SK-N-SH (cell line): ENCODE data around the gene UNC93A. TPM values are rescaled to one million over a fixed set of nuclear protein-coding genes. Genes with fewer than 3 reads are reported as not detected.

Source experiments
- CTCF ChIA-PET: fragments of 300-600, 350-600 bp; formaldehyde crosslinking; extraction: SDS; loops from one replicate; lab custom pipeline; 2021; lab: Yijun Ruan, JAX
- POLR2A ChIA-PET: fragments of 350-600 bp; sonication (Branson Sonifier 250); formaldehyde crosslinking; extraction: SDS; loops from one replicate; lab custom pipeline; 2020; ENCODE audit warnings: antibody characterized with exemption, inconsistent platforms; lab: Yijun Ruan, JAX
- DNase-seq: peaks from one replicate; pipeline ENCODE4 v3.0.0; 2012
- H2AFZ ChIP-seq: fragments of 200-600 bp; sonication (generic); 2 replicates; pipeline ENCODE4 v1.8.1; 2016; ENCODE audit warnings: antibody characterized with exemption, mild to moderate bottlenecking, low read depth
- H3F3A ChIP-seq: fragments of 200-600 bp; sonication (generic); replicated peaks from 2 replicates; pipeline ENCODE3; 2016; ENCODE audit warnings: antibody characterized with exemption, mild to moderate bottlenecking; ENCODE audit not compliant: insufficient read depth
- H3K27ac ChIP-seq, 2 experiments: fragments of 200-500 bp in 1 of 2; fragments of 200-600 bp in 1 of 2; sonication (Bioruptor generic) in 1 of 2; sonication (generic), shearing (Covaris generic) in 1 of 2; 2 replicates each; pipeline versions ENCODE4 v1.5.1 to v1.6.1; 2014 to 2016; ENCODE audit warnings: low read depth in 2 of 2, inconsistent platforms in 1 of 2, low read length in 1 of 2, mild to moderate bottlenecking in 1 of 2, mixed read lengths in 1 of 2
- H3K27me3 ChIP-seq: fragments of 200-600 bp; sonication (generic), shearing (Covaris generic); 2 replicates; pipeline ENCODE4 v1.6.1; 2016; ENCODE audit warnings: mixed run types; ENCODE audit not compliant: insufficient read depth
- H3K36me3 ChIP-seq, 2 experiments: fragments of 200-500 bp in 1 of 2; fragments of 200-600 bp in 1 of 2; sonication (Bioruptor generic) in 1 of 2; sonication (generic) in 1 of 2; replicated peaks in 1 of 2; 2 replicates each; pipeline versions ENCODE3 to v1.5.1; 2014 to 2016; ENCODE audit warnings: low read length in 1 of 2, mild to moderate bottlenecking in 1 of 2; ENCODE audit not compliant: insufficient read depth in 2 of 2, control insufficient read depth in 1 of 2
- H3K4me1 ChIP-seq, 2 experiments: fragments of 200-500 bp in 1 of 2; fragments of 200-600 bp in 1 of 2; sonication (Bioruptor generic) in 1 of 2; sonication (generic), shearing (Covaris generic) in 1 of 2; 2 replicates each; pipeline versions ENCODE4 v1.5.1 to v1.6.1; 2014 to 2016; ENCODE audit warnings: low read depth in 1 of 2, low read length in 1 of 2, mixed run types in 1 of 2; ENCODE audit not compliant: insufficient read depth in 2 of 2, control insufficient read depth in 1 of 2
- H3K4me2 ChIP-seq: fragments of 200-600 bp; sonication (generic), shearing (Covaris generic); 2 replicates; pipeline ENCODE4 v1.6.1; 2017; ENCODE audit warnings: mixed run types
- H3K4me3 ChIP-seq, 2 experiments: fragments of 200-500 bp in 1 of 2; fragments of 200-600 bp in 1 of 2; sonication (Bioruptor generic) in 1 of 2; sonication (generic), shearing (Covaris generic) in 1 of 2; 2 replicates each; pipeline versions ENCODE4 v1.5.1 to v1.8.1; 2014 to 2016; ENCODE audit warnings: low read depth in 2 of 2, inconsistent platforms in 1 of 2, low read length in 1 of 2, mild to moderate bottlenecking in 1 of 2, mixed read lengths in 1 of 2, moderate library complexity in 1 of 2
- H3K79me2 ChIP-seq: fragments of 200-600 bp; sonication (generic); 2 replicates; pipeline ENCODE4 v1.8.1; 2017; ENCODE audit warnings: mild to moderate bottlenecking; ENCODE audit not compliant: insufficient read depth
- H3K9ac ChIP-seq: fragments of 200-600 bp; sonication (generic); 2 replicates; pipeline ENCODE4 v1.6.1; 2017; ENCODE audit warnings: mixed run types
- H3K9me2 ChIP-seq: fragments of 200-600 bp; sonication (generic); 2 replicates; pipeline ENCODE4 v1.6.1; 2017; ENCODE audit warnings: mixed run types
- H3K9me3 ChIP-seq: fragments of 200-600 bp; sonication (generic); 2 replicates; pipeline ENCODE4 v1.6.1; 2017; ENCODE audit warnings: mixed run types, mild to moderate bottlenecking, moderate library complexity
- H4K20me1 ChIP-seq: fragments of 200-600 bp; sonication (generic); 2 replicates; pipeline ENCODE4 v1.6.1; 2017; ENCODE audit warnings: mild to moderate bottlenecking, mixed run types; ENCODE audit not compliant: insufficient read depth
- CHD2 ChIP-seq: fragments of 150-350 bp; IDR thresholded peaks from 2 replicates; pipeline ENCODE4 v1.6.1; 2018; ENCODE audit warnings: low read length; ENCODE audit not compliant: partially characterized antibody
- CTCF ChIP-seq: fragments of 200-600 bp; sonication (generic); IDR thresholded peaks from 2 replicates; pipeline ENCODE4 v1.6.1; 2017; ENCODE audit warnings: antibody characterized with exemption, mild to moderate bottlenecking, moderate library complexity
- ELF1 ChIP-seq: IDR thresholded peaks from 2 replicates; pipeline ENCODE4 v1.4.0; 2012
- EP300 ChIP-seq, 2 experiments: IDR thresholded peaks; 2 replicates each; pipeline versions ENCODE4 v1.4.0 to v1.6.1; 2012; ENCODE audit warnings: borderline replicate concordance in 1 of 2, low read depth in 1 of 2, low read length in 1 of 2
- EZH2phosphoT487 ChIP-seq: fragments of 200-600 bp; sonication (generic); IDR thresholded peaks from 2 replicates; pipeline ENCODE4 v1.6.1; 2017; ENCODE audit warnings: low read depth, mixed run types, mild to moderate bottlenecking, antibody characterized with exemption, moderate library complexity, borderline replicate concordance
- FOXJ3 ChIP-seq: sonication (generic); formaldehyde crosslinking; IDR thresholded peaks from 2 replicates; pipeline ENCODE4 v1.5.1; 2020; ENCODE audit warnings: mild to moderate bottlenecking, missing genetic modification reagents
- FOXM1 ChIP-seq: IDR thresholded peaks from 2 replicates; pipeline ENCODE4 v1.4.0; 2012; ENCODE audit warnings: low read depth, mild to moderate bottlenecking
- GATA2 ChIP-seq: sonication (generic); formaldehyde crosslinking; IDR thresholded peaks from 2 replicates; pipeline ENCODE4 v1.5.0; 2020; ENCODE audit warnings: mild to moderate bottlenecking, missing genetic modification reagents
- IRF3 ChIP-seq: fragments of 150-350 bp; IDR thresholded peaks from 2 replicates; pipeline ENCODE4 v1.6.1; 2016; ENCODE audit warnings: mild to moderate bottlenecking, low read depth, low read length
- JUND ChIP-seq: IDR thresholded peaks from 2 replicates; pipeline ENCODE4 v1.4.0; 2012
- NFIC ChIP-seq: IDR thresholded peaks from 2 replicates; pipeline ENCODE4 v1.4.0; 2012; ENCODE audit warnings: borderline replicate concordance
- PBX3 ChIP-seq: IDR thresholded peaks from 2 replicates; pipeline ENCODE4; 2012
- REST ChIP-seq: IDR thresholded peaks from 2 replicates; pipeline ENCODE4 v1.6.1; 2012; ENCODE audit warnings: mild to moderate bottlenecking, low read depth, low read length, moderate library complexity
- RXRA ChIP-seq: IDR thresholded peaks from 2 replicates; pipeline ENCODE4 v1.4.0; 2012; ENCODE audit warnings: low read depth, mild to moderate bottlenecking, borderline replicate concordance
- TAF1 ChIP-seq: IDR thresholded peaks from 2 replicates; pipeline ENCODE4 v1.6.1; 2012; ENCODE audit warnings: low read depth, mild to moderate bottlenecking, low read length, moderate library complexity, borderline replicate concordance
- TEAD4 ChIP-seq: IDR thresholded peaks from 2 replicates; pipeline ENCODE4 v1.4.0; 2012; ENCODE audit warnings: mild to moderate bottlenecking, borderline replicate concordance; ENCODE audit not compliant: insufficient read depth
- USF1 ChIP-seq: IDR thresholded peaks from 2 replicates; pipeline ENCODE4 v1.4.0; 2012; ENCODE audit warnings: low read depth, borderline replicate concordance
- USF2 ChIP-seq: fragments of 150-350 bp; IDR thresholded peaks from 2 replicates; pipeline ENCODE4 v1.6.1; 2017; ENCODE audit warnings: antibody characterized with exemption, low read length, low read depth, borderline replicate concordance
- ZBTB33 ChIP-seq: IDR thresholded peaks from 2 replicates; pipeline ENCODE4 v1.4.0; 2012; ENCODE audit warnings: low read depth, borderline replicate concordance
- WGBS: methylation state at CpG from one replicate; pipeline ENCODE4 v1.1.6; 2017; ENCODE audit warnings: low lambda C conversion rate; 5-methylcytosine and 5-hydroxymethylcytosine counted together
- polyA plus RNA-seq, 3 experiments: library from polyadenylated mRNA; depleted of rRNA; stranded (reverse); fragments of >200 nt; gene quantifications; 2 replicates each; pipeline ENCODE4 v1.2.3, GENCODE V29; 2012

Gene UNC93A
- polyA plus RNA-seq, 1 of the 3 experiments (the other 2 are of a cell fraction) = not detected

- no peak for TF ChIP-seq EZH2phosphoT487
- TF ChIP-seq FOXJ3 (CRISPR knock-in tag) = no peak
- no peak for TF ChIP-seq GATA2 (CRISPR knock-in tag)
- TF ChIP-seq EP300 (IDR thresholded peaks at IDR 0.05; ENCODE audit: borderline replicate concordance in 1 of 2, low read depth in 1 of 2, low read length in 1 of 2) = no peak
- TF ChIP-seq USF2 = no peak
- TF ChIP-seq JUND = no peak
- no peak for TF ChIP-seq FOXM1
- no peak for TF ChIP-seq REST
- TF ChIP-seq IRF3 = no peak
- no peak for TF ChIP-seq PBX3
- no peak for TF ChIP-seq ZBTB33
- TF ChIP-seq ELF1 = no peak
- no peak for TF ChIP-seq CTCF
- no peak for TF ChIP-seq TEAD4
- no peak for TF ChIP-seq NFIC
- no peak for TF ChIP-seq TAF1
- no peak for TF ChIP-seq USF1
- TF ChIP-seq CHD2 = no peak
- no peak for TF ChIP-seq RXRA
- Histone ChIP-seq H2AFZ (no peak overlapping the region), H3F3A (no peaks in the 10 kb centered on the region), H4K20me1 (no peaks in the 10 kb centered on the region), H3K27me3 (no peaks in the 10 kb centered on the region), H3K9me3 (no peaks in the 10 kb centered on the region), H3K9me2 (no peaks in the 10 kb centered on the region), H3K4me2 (no peak overlapping the region), H3K79me2 (no peaks in the 10 kb centered on the region), H3K4me1 (no peaks in the 10 kb centered on the region; a peak in 1 of 4 replicates), H3K27ac (no peak overlapping the region), H3K4me3 (no peak overlapping the region), H3K9ac (no peak overlapping the region), H3K36me3 (no peaks in the 10 kb centered on the region)
- ChIA-PET POLR2A (no interaction called here), CTCF (interaction anchor here (0.6 to 2.9 kb wide), 3 partner anchors 13 to 236 kb away, joined by 3 to 11 read pairs (median 3); no protein-coding TSS in a partner anchor)
- WGBS = 78% methylated on average over 6 of the region's 7 CpGs
- no peak for DNase-seq
These were observed 647 bp downstream of the UNC93A start for GRCh38 chr6:167291623-167292300.
